GM12878 (cell line): Measurements from ENCODE around the gene OGFOD2. TPM values are rescaled to one million over a fixed set of nuclear protein-coding genes. Genes with fewer than 3 reads are reported as not detected.

Experiments
- ASH2L ChIP-seq: fragments of 300-600, 200-600 bp; sonication (generic); IDR thresholded peaks from 2 replicates; pipeline ENCODE4 v1.6.1; 2017; ENCODE audit warnings: low read depth, mild to moderate bottlenecking, borderline replicate concordance
- BHLHE40 ChIP-seq, 2 experiments: fragments of 450-650 bp in 1 of 2; IDR thresholded peaks; 2 replicates each; pipeline ENCODE4 v1.6.1; 2011 to 2017; ENCODE audit warnings: low read depth in 2 of 2, borderline replicate concordance in 1 of 2, improper control_type of control experiment in 1 of 2, low read length in 1 of 2, mild to moderate bottlenecking in 1 of 2
- E2F4 ChIP-seq: IDR thresholded peaks from 2 replicates; pipeline ENCODE4 v1.6.1; 2012; ENCODE audit warnings: low read depth, low read length, improper control_type of control experiment
- E4F1 ChIP-seq: fragments of 450-650 bp; IDR thresholded peaks from 2 replicates; pipeline ENCODE4 v1.6.1; 2018; ENCODE audit warnings: borderline replicate concordance, mild to moderate bottlenecking; ENCODE audit not compliant: partially characterized antibody
- EED ChIP-seq: sonication (generic); IDR thresholded peaks from 2 replicates; pipeline ENCODE4 v1.6.1; 2016; ENCODE audit warnings: antibody characterized with exemption, low read depth
- EZH2 ChIP-seq: IDR thresholded peaks from 2 replicates; pipeline ENCODE4 v1.6.1; 2012; ENCODE audit warnings: low read depth, mild to moderate bottlenecking, control low read depth, inconsistent platforms, low read length, borderline replicate concordance; ENCODE audit not compliant: control insufficient read depth
- FOXM1 ChIP-seq: IDR thresholded peaks from 2 replicates; pipeline ENCODE4 v1.6.1; 2012; ENCODE audit warnings: low read depth, mild to moderate bottlenecking, inconsistent platforms, low read length, moderate library complexity
- HDAC6 ChIP-seq: fragments of 200-600 bp; sonication (generic); IDR thresholded peaks from one replicate; pipeline ENCODE4 v1.8.0; 2017; ENCODE audit warnings: antibody characterized with exemption; ENCODE audit not compliant: unreplicated experiment
- KLF5 ChIP-seq: fragments of 450-650 bp; IDR thresholded peaks from 2 replicates; pipeline ENCODE4 v1.6.1; 2014; ENCODE audit warnings: mild to moderate bottlenecking; ENCODE audit not compliant: partially characterized antibody
- LARP7 ChIP-seq: fragments of 450-650 bp; IDR thresholded peaks from 2 replicates; pipeline ENCODE4 v1.6.1; 2017; ENCODE audit warnings: mild to moderate bottlenecking
- MEF2B ChIP-seq: fragments of 450-650 bp; IDR thresholded peaks from 2 replicates; pipeline ENCODE4 v1.6.1; 2018; ENCODE audit warnings: mild to moderate bottlenecking, moderate library complexity; ENCODE audit not compliant: partially characterized antibody, poor library complexity, severe bottlenecking
- MLLT1 ChIP-seq: fragments of 450-650 bp; IDR thresholded peaks from 2 replicates; pipeline ENCODE4 v1.6.1; 2016; ENCODE audit warnings: mild to moderate bottlenecking
- NR2C2 ChIP-seq: IDR thresholded peaks from 2 replicates; pipeline ENCODE4 v1.6.1; 2011; ENCODE audit warnings: borderline replicate concordance, low read depth; ENCODE audit not compliant: control insufficient read depth, insufficient read length
- SMARCA5 ChIP-seq: fragments of 450-650 bp; IDR thresholded peaks from 2 replicates; pipeline ENCODE4 v1.6.1; 2017; ENCODE audit warnings: mild to moderate bottlenecking
- SREBF2 ChIP-seq: IDR thresholded peaks from 2 replicates; pipeline ENCODE4 v1.6.1; 2012; ENCODE audit warnings: mild to moderate bottlenecking, low read length
- SRF ChIP-seq, 2 experiments: IDR thresholded peaks; 2 replicates each; pipeline ENCODE4 v1.6.1; 2011; ENCODE audit warnings: low read depth in 2 of 2, low read length in 2 of 2, mild to moderate bottlenecking in 1 of 2, moderate library complexity in 1 of 2
- STAT3 ChIP-seq: IDR thresholded peaks from 2 replicates; pipeline ENCODE4 v1.6.1; 2011; ENCODE audit warnings: low read depth, low read length, improper control_type of control experiment
- TARDBP ChIP-seq: IDR thresholded peaks from 2 replicates; pipeline ENCODE4 v1.6.1; 2016; ENCODE audit warnings: borderline replicate concordance
- ZBED1 ChIP-seq: IDR thresholded peaks from 2 replicates; pipeline ENCODE4 v1.6.1; 2016; ENCODE audit warnings: borderline replicate concordance
- ZNF24 ChIP-seq: fragments of 450-650 bp; IDR thresholded peaks from 2 replicates; pipeline ENCODE4 v1.6.1; 2017; ENCODE audit warnings: antibody characterized with exemption, mild to moderate bottlenecking
- polyA plus RNA-seq, 11 experiments: library from polyadenylated mRNA; depleted of rRNA in 4 of 11; unstranded in 6 of 11; stranded (reverse) in 5 of 11; fragments of >200 nt; fragmentation: Nextera tagmentation in 4 of 11; fragmentation: Illumina TruSeq in 1 of 11; extraction: Ambion mirVana in 4 of 11; extraction: Trizol in 1 of 11; gene quantifications; 1 replicate in 1 of 11; 2 replicates in 10 of 11; pipeline versions ENCODE4 v1.2.1 to v1.2.3, GENCODE V29; 2011 to 2016; ENCODE audit warnings: inconsistent platforms in 2 of 11, missing spikeins in 2 of 11, low read depth in 1 of 11
- total RNA-seq, 4 experiments: library from RNA; depleted of rRNA in 3 of 4; stranded (reverse); fragments of >200 nt in 3 of 4; fragmentation: Illumina TruSeq in 1 of 4; extraction: Trizol in 1 of 4; gene quantifications; 2 replicates each; pipeline versions ENCODE4 v1.2.1 to v1.2.3, GENCODE V29; 2013 to 2021
- TF ChIP-seq, protein P1 (sequence below): fragments of 450-650 bp; IDR thresholded peaks from 2 replicates; pipeline ENCODE4 v1.6.1; 2018; ENCODE audit warnings: mild to moderate bottlenecking, low read depth, moderate library complexity; ENCODE audit not compliant: partially characterized antibody

The OGFOD2 gene
- total and polyA plus RNA-seq, 10 of the 15 experiments (the other 5 are each of a cell fraction or from before 2014, with no cell fraction given): 0.93 to 29.2 (median 16.3) TPM

- TF ChIP-seq EZH2 (no peak), E2F4 (no peak), LARP7 (peak; percentile 92), STAT3 (no peak), ZBED1 (no peak), TARDBP (no peak), EED (no peak), FOXM1 (no peak), HDAC6 (no peak), MEF2B (no peak), SRF (IDR thresholded peaks at IDR 0.05; ENCODE audit: low read depth in 2 of 2, low read length in 2 of 2) (peak; percentile 27 to 83; a peak in 3 of 4 replicates), MLLT1 (no peak), SMARCA5 (peak; percentile 89), ASH2L (0 out of 2 replicates have a peak, but pooled peaks have one; percentile 65), KLF5 (no peak), E4F1 (no peak), ZNF24 (peak; percentile 53; the same call in 1 of the 2 replicates), NR2C2 (no peak), BHLHE40 (IDR thresholded peaks at IDR 0.05; ENCODE audit: borderline replicate concordance in 1 of 2, low read depth in 2 of 2, low read length in 1 of 2) (peak in 1 of 2 experiments; percentile 51; a peak in 2 of 4 replicates), SREBF2 (no peak)
- TF ChIP-seq, protein P1, sequence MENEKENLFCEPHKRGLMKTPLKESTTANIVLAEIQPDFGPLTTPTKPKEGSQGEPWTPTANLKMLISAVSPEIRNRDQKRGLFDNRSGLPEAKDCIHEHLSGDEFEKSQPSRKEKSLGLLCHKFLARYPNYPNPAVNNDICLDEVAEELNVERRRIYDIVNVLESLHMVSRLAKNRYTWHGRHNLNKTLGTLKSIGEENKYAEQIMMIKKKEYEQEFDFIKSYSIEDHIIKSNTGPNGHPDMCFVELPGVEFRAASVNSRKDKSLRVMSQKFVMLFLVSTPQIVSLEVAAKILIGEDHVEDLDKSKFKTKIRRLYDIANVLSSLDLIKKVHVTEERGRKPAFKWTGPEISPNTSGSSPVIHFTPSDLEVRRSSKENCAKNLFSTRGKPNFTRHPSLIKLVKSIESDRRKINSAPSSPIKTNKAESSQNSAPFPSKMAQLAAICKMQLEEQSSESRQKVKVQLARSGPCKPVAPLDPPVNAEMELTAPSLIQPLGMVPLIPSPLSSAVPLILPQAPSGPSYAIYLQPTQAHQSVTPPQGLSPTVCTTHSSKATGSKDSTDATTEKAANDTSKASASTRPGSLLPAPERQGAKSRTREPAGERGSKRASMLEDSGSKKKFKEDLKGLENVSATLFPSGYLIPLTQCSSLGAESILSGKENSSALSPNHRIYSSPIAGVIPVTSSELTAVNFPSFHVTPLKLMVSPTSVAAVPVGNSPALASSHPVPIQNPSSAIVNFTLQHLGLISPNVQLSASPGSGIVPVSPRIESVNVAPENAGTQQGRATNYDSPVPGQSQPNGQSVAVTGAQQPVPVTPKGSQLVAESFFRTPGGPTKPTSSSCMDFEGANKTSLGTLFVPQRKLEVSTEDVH: no peak
Observed at GRCh38 chr12:122980183-122981035, 5.4 kb downstream of the OGFOD2 start, which contains the start of gene ARL6IP4 (continued).
